Mesothelial cell of epicardium (in vitro differentiated cells): Measurements from ENCODE around the gene LGR4. TPM values are rescaled to one million over a fixed set of nuclear protein-coding genes. Genes with fewer than 3 reads are reported as not detected.

Experiments
- DNase-seq, 2 experiments: peaks; one replicate each; pipeline ENCODE4 v3.0.0; 2021; ENCODE audit warnings: low spot score in 2 of 2; ENCODE audit not compliant: unreplicated experiment in 2 of 2
- H3K27ac Mint-ChIP-seq: 2 replicates; pipeline ENCODE4 v1.8.0; 2021; ENCODE audit warnings: mixed read lengths
- H3K27me3 Mint-ChIP-seq: 2 replicates; pipeline ENCODE4 v1.8.0; 2021; ENCODE audit warnings: low read depth, mixed read lengths
- H3K36me3 Mint-ChIP-seq: 2 replicates; pipeline ENCODE4 v1.8.0; 2021; ENCODE audit warnings: mixed read lengths
- H3K4me1 Mint-ChIP-seq: 2 replicates; pipeline ENCODE4 v1.8.0; 2021; ENCODE audit warnings: mixed read lengths
- H3K4me3 Mint-ChIP-seq: 2 replicates; pipeline ENCODE4 v1.8.0; 2021; ENCODE audit warnings: mild to moderate bottlenecking, moderate library complexity, mixed read lengths
- H3K9me3 Mint-ChIP-seq: 2 replicates; pipeline ENCODE4 v1.8.0; 2021; ENCODE audit warnings: mixed read lengths
- CTCF ChIP-seq: fragments of 200-600 bp; sonication (generic); IDR thresholded peaks from one replicate; pipeline ENCODE4 v1.5.0; 2021; ENCODE audit warnings: antibody characterized with exemption; ENCODE audit not compliant: unreplicated experiment
- total RNA-seq: library from RNA; stranded (reverse); gene quantifications from 3 replicates; pipeline ENCODE4 v1.2.1, GENCODE V29; 2021

LGR4 gene
- total RNA-seq, 1 donor from 2014 or later, result 28.2 TPM

GRCh38 chr11:27467181-27467913 lies 5.2 kb downstream of the LGR4 start:
- no peak for TF ChIP-seq CTCF
- Mint-ChIP-seq H3K4me3 (no peak overlapping the region), H3K27ac (no peak overlapping the region), H3K9me3 (no peaks in the 10 kb centered on the region), H3K36me3 (no peaks in the 10 kb centered on the region), H3K27me3 (peaks cover 1% of the 10 kb centered on the region), H3K4me1 (peaks cover 70% of the 10 kb centered on the region)
- DNase-seq, result no peak

- DNase-seq, result no peak
- Mint-ChIP-seq H3K27me3 (peaks cover 1% of the 10 kb centered on the region), H3K9me3 (no peaks in the 10 kb centered on the region), H3K4me3 (no peak overlapping the region), H3K27ac (peak overlapping the region; percentile 72), H3K36me3 (no peaks in the 10 kb centered on the region), H3K4me1 (peaks cover 71% of the 10 kb centered on the region)
- TF ChIP-seq CTCF, result no peak
Observed at GRCh38 chr11:27466363-27466762, 6.2 kb downstream of the LGR4 start.

- no peak for TF ChIP-seq CTCF
- Mint-ChIP-seq H3K27ac (peak overlapping the region; percentile 40), H3K4me3 (no peak overlapping the region), H3K4me1 (peaks cover 66% of the 10 kb centered on the region), H3K36me3 (no peaks in the 10 kb centered on the region), H3K27me3 (peaks cover 1% of the 10 kb centered on the region), H3K9me3 (no peaks in the 10 kb centered on the region)
- no peak for DNase-seq
Observed at GRCh38 chr11:27465629-27466028, 7.0 kb downstream of the LGR4 start.

- Mint-ChIP-seq H3K9me3 (no peaks in the 10 kb centered on the region), H3K4me1 (peaks cover 65% of the 10 kb centered on the region), H3K27ac (peak overlapping the region; percentile 91), H3K36me3 (no peaks in the 10 kb centered on the region), H3K4me3 (no peak overlapping the region), H3K27me3 (no peaks in the 10 kb centered on the region)
- no peak for DNase-seq
- TF ChIP-seq CTCF, result no peak
Observed at GRCh38 chr11:27464909-27465308, 7.7 kb downstream of the LGR4 start.

GRCh38 chr11:27464289-27464696 lies 8.3 kb downstream of the LGR4 start:
- no peaks in the 10 kb centered on the region for H3K27me3 Mint-ChIP-seq
- no peak overlapping the region for H3K4me3 Mint-ChIP-seq
- H3K4me1 Mint-ChIP-seq, result peaks cover 59% of the 10 kb centered on the region
- no peaks in the 10 kb centered on the region for H3K9me3 Mint-ChIP-seq
- no peak for TF ChIP-seq CTCF
- no peak for DNase-seq
- H3K27ac Mint-ChIP-seq, result peak overlapping the region; percentile 91
- H3K36me3 Mint-ChIP-seq, result no peaks in the 10 kb centered on the region
